ENCODE results near the gene NUDT12. TPM values are rescaled to one million over a fixed set of nuclear protein-coding genes. Genes with fewer than 3 reads are reported as not detected.

The NUDT12 gene
- 10 to 100 TPM; 24.6 to 48.2 (median 28.9) TPM for total RNA-seq

GRCh38 chr5:103562453-103563157, at the start of gene NUDT12:
Gene NUDT12 (minus strand): TSS chr5:103562789. CDS start chr5:103560248, 2,541 bp downstream.
- H3K27ac ChIP-seq, result peak within 1 kb of the TSS; percentile 79 to 93 (median 85)
- peak within 1 kb of the TSS; percentile 58 to 73 (median 67) for H3K4me3 ChIP-seq (replicated peaks in 1 of 3)
- WGBS, 2 donors, result 9 to 18% methylated on average over 30 to 37 of the region's 37 CpGs
- H3K36me3 ChIP-seq, result no peaks in the 10 kb centered on the region
- no peaks in the 10 kb centered on the region for H3K9me3 ChIP-seq
- DNase-seq, result peak; percentile 64 to 65
- TF ChIP-seq POLR2A (IDR thresholded peaks at IDR 0.05), result peak in 1 of 2 donors; percentile 70
- TF ChIP-seq, protein P1, sequence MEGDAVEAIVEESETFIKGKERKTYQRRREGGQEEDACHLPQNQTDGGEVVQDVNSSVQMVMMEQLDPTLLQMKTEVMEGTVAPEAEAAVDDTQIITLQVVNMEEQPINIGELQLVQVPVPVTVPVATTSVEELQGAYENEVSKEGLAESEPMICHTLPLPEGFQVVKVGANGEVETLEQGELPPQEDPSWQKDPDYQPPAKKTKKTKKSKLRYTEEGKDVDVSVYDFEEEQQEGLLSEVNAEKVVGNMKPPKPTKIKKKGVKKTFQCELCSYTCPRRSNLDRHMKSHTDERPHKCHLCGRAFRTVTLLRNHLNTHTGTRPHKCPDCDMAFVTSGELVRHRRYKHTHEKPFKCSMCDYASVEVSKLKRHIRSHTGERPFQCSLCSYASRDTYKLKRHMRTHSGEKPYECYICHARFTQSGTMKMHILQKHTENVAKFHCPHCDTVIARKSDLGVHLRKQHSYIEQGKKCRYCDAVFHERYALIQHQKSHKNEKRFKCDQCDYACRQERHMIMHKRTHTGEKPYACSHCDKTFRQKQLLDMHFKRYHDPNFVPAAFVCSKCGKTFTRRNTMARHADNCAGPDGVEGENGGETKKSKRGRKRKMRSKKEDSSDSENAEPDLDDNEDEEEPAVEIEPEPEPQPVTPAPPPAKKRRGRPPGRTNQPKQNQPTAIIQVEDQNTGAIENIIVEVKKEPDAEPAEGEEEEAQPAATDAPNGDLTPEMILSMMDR (IDR thresholded peaks at IDR 0.05), result no peak
- H3K27me3 ChIP-seq, result no peaks in the 10 kb centered on the region
- H3K4me1 ChIP-seq, result peaks cover 9 to 10% of the 10 kb centered on the region in 2 donors
- intact Hi-C loops (cut with DNase I), result no loop called here

- intact Hi-C loops (cut with DNase I), result no loop called here
- TF ChIP-seq, protein P1 (IDR thresholded peaks at IDR 0.05), result no peak
- no peaks in the 10 kb centered on the region for H3K36me3 ChIP-seq
These were observed 44.8 kb upstream of the NUDT12 start for GRCh38 chr5:103607346-103607745.

GRCh38 chr5:103605277-103605676, 42.7 kb upstream of the NUDT12 start:
- WGBS, 2 donors, result 83 to 86% methylated on average over 2 of the region's 2 CpGs
- Histone ChIP-seq H3K36me3 (no peaks in the 10 kb centered on the region), H3K4me1 (no peaks in the 10 kb centered on the region), H3K9me3 (no peaks in the 10 kb centered on the region), H3K27ac (no peak overlapping the region), H3K4me3 (replicated peaks in 1 of 3) (no peak overlapping the region), H3K27me3 (no peaks in the 10 kb centered on the region)
- TF ChIP-seq, protein P1 (IDR thresholded peaks at IDR 0.05), result no peak
- TF ChIP-seq POLR2A (IDR thresholded peaks at IDR 0.05), result no peak
- intact Hi-C loops (cut with DNase I), result no loop called here
- DNase-seq, result no peak

More at GRCh38 chr5:103607346-103607745, 44.8 kb upstream of the NUDT12 start:
- H3K4me1 ChIP-seq, result no peaks in the 10 kb centered on the region
- no peaks in the 10 kb centered on the region for H3K27me3 ChIP-seq
- H3K9me3 ChIP-seq, result no peaks in the 10 kb centered on the region
- DNase-seq, result no peak
- H3K27ac ChIP-seq, result no peak overlapping the region
- no peak overlapping the region for H3K4me3 ChIP-seq (replicated peaks in 1 of 3)

GRCh38 chr5:103602438-103602837, 39.8 kb upstream of the NUDT12 start:
- no peak overlapping the region for H3K4me3 ChIP-seq (replicated peaks in 1 of 3)
- no peaks in the 10 kb centered on the region for H3K4me1 ChIP-seq
- TF ChIP-seq, protein P1 (IDR thresholded peaks at IDR 0.05), result no peak
- no peak for TF ChIP-seq POLR2A (IDR thresholded peaks at IDR 0.05)
- H3K27ac ChIP-seq, result no peak overlapping the region
- no peaks in the 10 kb centered on the region for H3K9me3 ChIP-seq
- no peak for DNase-seq
- intact Hi-C loops (cut with DNase I), result no loop called here
- no peaks in the 10 kb centered on the region for H3K27me3 ChIP-seq
- H3K36me3 ChIP-seq, result no peaks in the 10 kb centered on the region

GRCh38 chr5:103601314-103601713, 38.7 kb upstream of the NUDT12 start:
- Histone ChIP-seq H3K9me3 (no peaks in the 10 kb centered on the region), H3K4me1 (no peaks in the 10 kb centered on the region), H3K36me3 (no peaks in the 10 kb centered on the region), H3K27ac (no peak overlapping the region), H3K4me3 (replicated peaks in 1 of 3) (no peak overlapping the region), H3K27me3 (no peaks in the 10 kb centered on the region)
- intact Hi-C loops (cut with DNase I), result no loop called here
- DNase-seq, result no peak
- no peak for TF ChIP-seq POLR2A (IDR thresholded peaks at IDR 0.05)
- TF ChIP-seq, protein P1 (IDR thresholded peaks at IDR 0.05), result no peak
- 98% methylated on average over 3 of the region's 3 CpGs for WGBS, 2 donors

Measured in thyroid gland (tissue), 4 donors.